HEK293 (cell line): ENCODE results near the gene EFHD1.
"Not testable (repeated sequence)": the region's sequence is repeated elsewhere in the genome, so short reads cannot be mapped to it uniquely, and the experiment has no call there.

Experiments
- CTCF ChIA-PET: fragments of 350-600 bp; formaldehyde crosslinking; extraction: SDS; loops from one replicate; lab custom pipeline; 2021; ENCODE audit warnings: antibody characterized with exemption; lab: Yijun Ruan, JAX
- POLR2A ChIA-PET: fragments of 300-600 bp; formaldehyde crosslinking; extraction: SDS; loops from one replicate; lab custom pipeline; 2020; ENCODE audit warnings: antibody characterized with exemption, inconsistent platforms; lab: Yijun Ruan, JAX
- H3K27ac ChIP-seq: fragments of 200-500 bp; sonication (Bioruptor generic); 2 replicates; pipeline ENCODE4 v1.5.1; 2014; ENCODE audit warnings: low read depth, low read length, control low read depth, inconsistent platforms; ENCODE audit errors: extremely low read depth
- H3K36me3 ChIP-seq, 2 experiments: fragments of 200-500 bp in 1 of 2; sonication (Bioruptor generic) in 1 of 2; 1 replicate in 1 of 2; 2 replicates in 1 of 2; pipeline ENCODE4 v1.5.1; 2014 to 2017; ENCODE audit warnings: inconsistent platforms in 2 of 2, low read length in 2 of 2; ENCODE audit not compliant: control insufficient read depth in 2 of 2, insufficient read depth in 1 of 2
- H3K4me1 ChIP-seq: fragments of 200-500 bp; sonication (Bioruptor generic); 2 replicates; pipeline ENCODE4 v1.5.1; 2014; ENCODE audit warnings: mild to moderate bottlenecking, low read length, inconsistent platforms; ENCODE audit not compliant: control insufficient read depth, insufficient read depth
- H3K4me3 ChIP-seq: 2 replicates; pipeline ENCODE4 v1.5.1; 2011; ENCODE audit warnings: low read depth, mild to moderate bottlenecking, control low read depth, low read length, moderate library complexity
- H3K9me3 ChIP-seq: fragments of 200-500 bp; sonication (Bioruptor generic); 2 replicates; pipeline ENCODE4 v1.5.1; 2014; ENCODE audit warnings: low read depth, low read length, inconsistent platforms; ENCODE audit not compliant: control insufficient read depth, insufficient read depth
- REPIN1 ChIP-seq: fragments of 450-650 bp; formaldehyde crosslinking; IDR thresholded peaks from 2 replicates; pipeline ENCODE4 v1.5.1; 2017; ENCODE audit warnings: missing biosample characterization, missing genetic modification characterization, low read depth
- TCF7L2 ChIP-seq: IDR thresholded peaks from 2 replicates; pipeline ENCODE4 v1.6.1; 2011; ENCODE audit warnings: low read depth, mild to moderate bottlenecking, inconsistent platforms, low read length, moderate library complexity, borderline replicate concordance
- ZBTB20 ChIP-seq: fragments of 450-650 bp; formaldehyde crosslinking; IDR thresholded peaks from 2 replicates; pipeline ENCODE4 v1.5.1; 2016; ENCODE audit warnings: missing biosample characterization, missing genetic modification characterization
- ZBTB48 ChIP-seq: fragments of 450-650 bp; formaldehyde crosslinking; IDR thresholded peaks from 2 replicates; pipeline ENCODE4 v1.5.1; 2016; ENCODE audit warnings: missing biosample characterization, missing genetic modification characterization
- ZNF146 ChIP-seq: fragments of 450-650 bp; formaldehyde crosslinking; IDR thresholded peaks from 2 replicates; pipeline ENCODE4 v1.5.1; 2016; ENCODE audit warnings: missing biosample characterization, missing genetic modification characterization
- ZNF221 ChIP-seq: fragments of 450-650 bp; formaldehyde crosslinking; IDR thresholded peaks from 2 replicates; pipeline ENCODE4 v1.5.1; 2017; ENCODE audit warnings: missing biosample characterization, missing genetic modification characterization, borderline replicate concordance
- ZNF292 ChIP-seq: fragments of 450-650 bp; formaldehyde crosslinking; IDR thresholded peaks from 2 replicates; pipeline ENCODE4 v1.5.1; 2016; ENCODE audit warnings: low read depth, missing biosample characterization, missing genetic modification characterization, borderline replicate concordance
- ZNF350 ChIP-seq: fragments of 450-650 bp; formaldehyde crosslinking; IDR thresholded peaks from 2 replicates; pipeline ENCODE4 v1.5.0; 2017; ENCODE audit warnings: missing biosample characterization, mild to moderate bottlenecking, missing genetic modification characterization
- ZNF423 ChIP-seq: fragments of 450-650 bp; formaldehyde crosslinking; IDR thresholded peaks from 2 replicates; pipeline ENCODE4 v1.5.1; 2016; ENCODE audit warnings: missing biosample characterization, missing genetic modification characterization
- ZNF426 ChIP-seq: fragments of 450-650 bp; formaldehyde crosslinking; IDR thresholded peaks from 2 replicates; pipeline ENCODE4 v1.5.1; 2017; ENCODE audit warnings: missing biosample characterization, missing genetic modification characterization, mild to moderate bottlenecking, inconsistent platforms, moderate library complexity
- ZNF514 ChIP-seq: fragments of 450-650 bp; formaldehyde crosslinking; IDR thresholded peaks from 2 replicates; pipeline ENCODE4 v1.5.1; 2016; ENCODE audit warnings: missing biosample characterization, missing genetic modification characterization
- ZNF555 ChIP-seq: fragments of 450-650 bp; formaldehyde crosslinking; conservative IDR thresholded peaks from 2 replicates; pipeline ENCODE4 v1.5.1; 2017; ENCODE audit warnings: missing biosample characterization, mild to moderate bottlenecking, missing genetic modification characterization, inconsistent platforms
- TF ChIP-seq, protein P1 (sequence below): fragments of 450-650 bp; formaldehyde crosslinking; IDR thresholded peaks from 2 replicates; pipeline ENCODE4 v1.5.1; 2016; ENCODE audit warnings: missing biosample characterization, missing genetic modification characterization
- TF ChIP-seq, protein P2 (sequence below): fragments of 450-650 bp; formaldehyde crosslinking; IDR thresholded peaks from 2 replicates; pipeline ENCODE4 v1.5.1; 2016; ENCODE audit warnings: missing biosample characterization, missing genetic modification characterization
- TF ChIP-seq, protein P3 (sequence below): fragments of 450-650 bp; formaldehyde crosslinking; IDR thresholded peaks from 2 replicates; pipeline ENCODE4 v1.5.1; 2016; ENCODE audit warnings: missing biosample characterization, missing genetic modification characterization, borderline replicate concordance
- TF ChIP-seq, protein P4 (sequence below): fragments of 450-650 bp; formaldehyde crosslinking; IDR thresholded peaks from 2 replicates; pipeline ENCODE4 v1.5.1; 2016; ENCODE audit warnings: missing biosample characterization, missing genetic modification characterization
- TF ChIP-seq, protein P5 (sequence below): fragments of 450-650 bp; formaldehyde crosslinking; IDR thresholded peaks from 2 replicates; pipeline ENCODE4 v1.5.1; 2016; ENCODE audit warnings: missing biosample characterization, missing genetic modification characterization

The EFHD1 gene

DNA sequence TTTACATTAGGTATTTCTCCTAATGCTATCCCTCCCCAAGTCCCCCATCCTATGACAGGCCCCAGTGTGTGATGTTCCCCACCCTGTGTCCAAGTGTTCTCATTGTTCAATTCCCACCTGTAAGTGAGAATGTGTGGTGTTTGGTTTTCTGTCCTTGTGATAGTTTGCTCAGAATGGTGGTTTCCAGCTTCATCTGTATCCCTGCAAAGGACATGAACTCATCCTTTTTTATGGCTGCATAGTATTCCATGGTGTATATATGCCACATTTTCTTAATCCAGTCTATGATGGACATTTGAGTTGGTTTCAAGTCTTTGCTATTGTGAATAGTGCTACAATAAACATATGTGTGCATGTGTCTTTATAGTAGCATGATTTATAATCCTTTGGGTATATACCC lies 86.7 kb downstream of the EFHD1 start:
- H3K27ac ChIP-seq, POLR2A ChIA-PET, H3K4me3 ChIP-seq, CTCF ChIA-PET, H3K9me3 ChIP-seq: not testable (repeated sequence)
- peaks cover 14 to 51% of the 10 kb centered on the region in 2 experiments for H3K36me3 ChIP-seq
- TF ChIP-seq, protein P1, sequence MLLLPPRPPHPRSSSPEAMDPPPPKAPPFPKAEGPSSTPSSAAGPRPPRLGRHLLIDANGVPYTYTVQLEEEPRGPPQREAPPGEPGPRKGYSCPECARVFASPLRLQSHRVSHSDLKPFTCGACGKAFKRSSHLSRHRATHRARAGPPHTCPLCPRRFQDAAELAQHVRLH: 0 out of 2 replicates have a peak, but pooled peaks have one; percentile 33
- TF ChIP-seq ZNF146 (tag by site-specific recombination): peak; percentile 93
- peaks cover 12% of the 10 kb centered on the region for H3K4me1 ChIP-seq

DNA sequence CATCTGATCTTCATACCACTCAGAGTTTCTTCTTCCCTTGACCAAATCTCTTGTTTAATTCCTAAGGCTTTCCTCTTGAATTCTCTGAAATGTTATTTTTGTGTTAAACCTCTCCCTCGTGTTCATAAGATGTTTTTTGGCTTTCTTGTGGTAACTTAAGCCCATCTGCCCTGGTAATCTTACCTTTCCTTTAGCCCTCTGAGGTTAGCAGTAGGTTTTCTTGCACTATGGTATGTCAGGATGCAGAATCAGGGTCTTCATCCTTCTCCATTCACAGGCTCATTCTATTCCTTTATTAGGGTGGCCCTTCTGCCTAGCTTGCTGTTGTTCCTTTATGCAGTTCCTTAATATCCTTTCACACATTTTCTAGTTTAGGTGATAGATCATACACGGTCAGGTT lies 87.9 kb downstream of the EFHD1 start:
- Histone ChIP-seq H3K27ac (no peak overlapping the region), H3K36me3 (peaks cover 18 to 62% of the 10 kb centered on the region in 2 experiments), H3K9me3 (no peaks in the 10 kb centered on the region), H3K4me3 (no peak overlapping the region), H3K4me1 (peaks cover under 1% of the 10 kb centered on the region; the same call in 1 of the 2 replicates)
- TF ChIP-seq, protein P2, sequence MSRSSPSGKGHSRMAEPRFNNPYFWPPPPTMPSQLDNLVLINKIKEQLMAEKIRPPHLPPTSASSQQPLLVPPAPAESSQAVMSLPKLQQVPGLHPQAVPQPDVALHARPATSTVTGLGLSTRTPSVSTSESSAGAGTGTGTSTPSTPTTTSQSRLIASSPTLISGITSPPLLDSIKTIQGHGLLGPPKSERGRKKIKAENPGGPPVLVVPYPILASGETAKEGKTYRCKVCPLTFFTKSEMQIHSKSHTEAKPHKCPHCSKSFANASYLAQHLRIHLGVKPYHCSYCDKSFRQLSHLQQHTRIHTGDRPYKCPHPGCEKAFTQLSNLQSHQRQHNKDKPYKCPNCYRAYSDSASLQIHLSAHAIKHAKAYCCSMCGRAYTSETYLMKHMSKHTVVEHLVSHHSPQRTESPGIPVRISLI (tag by site-specific recombination): no peak
- TF ChIP-seq, protein P3, sequence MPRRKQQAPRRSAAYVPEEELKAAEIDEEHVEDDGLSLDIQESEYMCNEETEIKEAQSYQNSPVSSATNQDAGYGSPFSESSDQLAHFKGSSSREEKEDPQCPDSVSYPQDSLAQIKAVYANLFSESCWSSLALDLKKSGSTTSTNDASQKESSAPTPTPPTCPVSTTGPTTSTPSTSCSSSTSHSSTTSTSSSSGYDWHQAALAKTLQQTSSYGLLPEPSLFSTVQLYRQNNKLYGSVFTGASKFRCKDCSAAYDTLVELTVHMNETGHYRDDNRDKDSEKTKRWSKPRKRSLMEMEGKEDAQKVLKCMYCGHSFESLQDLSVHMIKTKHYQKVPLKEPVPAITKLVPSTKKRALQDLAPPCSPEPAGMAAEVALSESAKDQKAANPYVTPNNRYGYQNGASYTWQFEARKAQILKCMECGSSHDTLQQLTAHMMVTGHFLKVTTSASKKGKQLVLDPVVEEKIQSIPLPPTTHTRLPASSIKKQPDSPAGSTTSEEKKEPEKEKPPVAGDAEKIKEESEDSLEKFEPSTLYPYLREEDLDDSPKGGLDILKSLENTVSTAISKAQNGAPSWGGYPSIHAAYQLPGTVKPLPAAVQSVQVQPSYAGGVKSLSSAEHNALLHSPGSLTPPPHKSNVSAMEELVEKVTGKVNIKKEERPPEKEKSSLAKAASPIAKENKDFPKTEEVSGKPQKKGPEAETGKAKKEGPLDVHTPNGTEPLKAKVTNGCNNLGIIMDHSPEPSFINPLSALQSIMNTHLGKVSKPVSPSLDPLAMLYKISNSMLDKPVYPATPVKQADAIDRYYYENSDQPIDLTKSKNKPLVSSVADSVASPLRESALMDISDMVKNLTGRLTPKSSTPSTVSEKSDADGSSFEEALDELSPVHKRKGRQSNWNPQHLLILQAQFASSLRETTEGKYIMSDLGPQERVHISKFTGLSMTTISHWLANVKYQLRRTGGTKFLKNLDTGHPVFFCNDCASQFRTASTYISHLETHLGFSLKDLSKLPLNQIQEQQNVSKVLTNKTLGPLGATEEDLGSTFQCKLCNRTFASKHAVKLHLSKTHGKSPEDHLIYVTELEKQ (tag by site-specific recombination): no peak
- no peak for TF ChIP-seq ZBTB20
- no peak for TF ChIP-seq ZNF292
- TF ChIP-seq, protein P4, sequence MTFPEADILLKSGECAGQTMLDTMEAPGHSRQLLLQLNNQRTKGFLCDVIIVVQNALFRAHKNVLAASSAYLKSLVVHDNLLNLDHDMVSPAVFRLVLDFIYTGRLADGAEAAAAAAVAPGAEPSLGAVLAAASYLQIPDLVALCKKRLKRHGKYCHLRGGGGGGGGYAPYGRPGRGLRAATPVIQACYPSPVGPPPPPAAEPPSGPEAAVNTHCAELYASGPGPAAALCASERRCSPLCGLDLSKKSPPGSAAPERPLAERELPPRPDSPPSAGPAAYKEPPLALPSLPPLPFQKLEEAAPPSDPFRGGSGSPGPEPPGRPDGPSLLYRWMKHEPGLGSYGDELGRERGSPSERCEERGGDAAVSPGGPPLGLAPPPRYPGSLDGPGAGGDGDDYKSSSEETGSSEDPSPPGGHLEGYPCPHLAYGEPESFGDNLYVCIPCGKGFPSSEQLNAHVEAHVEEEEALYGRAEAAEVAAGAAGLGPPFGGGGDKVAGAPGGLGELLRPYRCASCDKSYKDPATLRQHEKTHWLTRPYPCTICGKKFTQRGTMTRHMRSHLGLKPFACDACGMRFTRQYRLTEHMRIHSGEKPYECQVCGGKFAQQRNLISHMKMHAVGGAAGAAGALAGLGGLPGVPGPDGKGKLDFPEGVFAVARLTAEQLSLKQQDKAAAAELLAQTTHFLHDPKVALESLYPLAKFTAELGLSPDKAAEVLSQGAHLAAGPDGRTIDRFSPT (tag by site-specific recombination): no peak
- TF ChIP-seq ZNF423: no peak
- no peak for TF ChIP-seq ZNF426
- TF ChIP-seq ZBTB48 (tag by site-specific recombination): no peak
- no peak for TF ChIP-seq ZNF350 (tag by site-specific recombination)
- TF ChIP-seq ZNF555 (tag by site-specific recombination): no peak
- no peak for TF ChIP-seq REPIN1 (tag by site-specific recombination)
- no peak for TF ChIP-seq ZNF221 (tag by site-specific recombination)
- no peak for TF ChIP-seq TCF7L2
- TF ChIP-seq ZNF514: no peak
- TF ChIP-seq, protein P5, sequence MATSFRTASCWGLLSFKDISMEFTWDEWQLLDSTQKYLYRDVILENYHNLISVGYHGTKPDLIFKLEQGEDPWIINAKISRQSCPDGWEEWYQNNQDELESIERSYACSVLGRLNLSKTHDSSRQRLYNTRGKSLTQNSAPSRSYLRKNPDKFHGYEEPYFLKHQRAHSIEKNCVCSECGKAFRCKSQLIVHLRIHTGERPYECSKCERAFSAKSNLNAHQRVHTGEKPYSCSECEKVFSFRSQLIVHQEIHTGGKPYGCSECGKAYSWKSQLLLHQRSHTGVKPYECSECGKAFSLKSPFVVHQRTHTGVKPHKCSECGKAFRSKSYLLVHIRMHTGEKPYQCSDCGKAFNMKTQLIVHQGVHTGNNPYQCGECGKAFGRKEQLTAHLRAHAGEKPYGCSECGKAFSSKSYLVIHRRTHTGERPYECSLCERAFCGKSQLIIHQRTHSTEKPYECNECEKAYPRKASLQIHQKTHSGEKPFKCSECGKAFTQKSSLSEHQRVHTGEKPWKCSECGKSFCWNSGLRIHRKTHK (tag by site-specific recombination): no peak
- POLR2A ChIA-PET: no interaction called here
- CTCF ChIA-PET: no interaction called here
